ENCODE data around the gene C1orf52. TPM values are rescaled to one million over a fixed set of nuclear protein-coding genes. Genes with fewer than 3 reads are reported as not detected.
A peak's percentile ranks its signal among the peaks of the same experiment; 100 is the strongest.

C1orf52 gene
- total RNA-seq, 2 experiments from 2014 or later: 35.6 to 37.4 TPM

GRCh38 chr1:85240643-85241042 is 18.8 kb downstream of the C1orf52 start:
- intact Hi-C loops (cut with micrococcal nuclease; ENCODE audit: unreplicated experiment): no loop called here
- Histone ChIP-seq H3K4me1 (ENCODE audit: insufficient read depth, low read length, poor library complexity, severe bottlenecking) (no peaks in the 10 kb centered on the region), H3K27ac (ENCODE audit: low read depth, low read length, poor library complexity, severe bottlenecking) (no peak overlapping the region), H2AFZ (ENCODE audit: low read length) (peak overlapping the region; percentile 55), H3K4me3 (ENCODE audit: low read depth, low read length, poor library complexity, severe bottlenecking) (no peak overlapping the region), H3K36me3 (ENCODE audit: insufficient read depth, low read length) (no peaks in the 10 kb centered on the region), H3K9me2 (ENCODE audit: insufficient read depth, low read length) (no peaks in the 10 kb centered on the region), H3K9me3 (ENCODE audit: low read length) (no peaks in the 10 kb centered on the region), H4K20me1 (ENCODE audit: insufficient read depth, low read length) (no peaks in the 10 kb centered on the region), H3K4me2 (ENCODE audit: low read length) (no peak overlapping the region), H3K79me2 (ENCODE audit: insufficient read depth, low read depth, low read length) (no peaks in the 10 kb centered on the region)
- TF ChIP-seq CTCF (conservative IDR thresholded peaks at IDR 0.05; ENCODE audit: low read length) (no peak), EZH2phosphoT487 (IDR thresholded peaks at IDR 0.05; ENCODE audit: borderline replicate concordance, low read depth, low read length) (no peak)
- ChIA-PET POLR2A (no interaction called here), CTCF (ENCODE audit: unreplicated experiment) (interaction anchor here (1.2 kb wide), 1 partner anchor 19 kb away, joined by 3 read pairs; the partner anchor contains the start of gene C1orf52)
- no peak for DNase-seq (ENCODE audit: low spot score)
- BruUV-seq (replicated peaks): no TSS peak

DNA sequence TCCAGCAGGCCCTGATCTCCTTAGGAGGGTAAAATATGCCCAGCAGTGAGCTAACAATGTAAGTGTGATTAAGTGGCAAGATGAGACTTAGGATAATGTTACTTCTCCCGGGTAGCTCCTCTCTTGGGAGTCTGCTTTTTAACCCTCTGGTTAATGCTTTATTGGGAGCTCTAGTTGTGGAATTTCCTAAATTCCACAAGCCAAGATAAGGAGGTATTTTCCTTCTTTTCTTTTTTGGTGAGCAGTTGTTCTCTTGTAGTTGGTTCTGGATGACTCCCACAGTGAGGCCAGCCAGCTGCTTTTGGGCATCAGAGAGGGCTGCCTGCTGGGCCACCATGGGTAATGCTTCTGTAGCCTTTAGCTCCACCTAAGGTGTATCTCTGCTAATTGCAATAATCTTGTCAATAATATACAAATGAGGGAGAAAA is 19.3 kb downstream of the C1orf52 start:
- DNase-seq (ENCODE audit: low spot score): peak; percentile 9
- POLR2A ChIA-PET: interaction anchor here (1.1 kb wide), 1 partner anchor 312 kb away, joined by 3 read pairs; no protein-coding TSS in a partner anchor
- intact Hi-C loops (cut with micrococcal nuclease; ENCODE audit: unreplicated experiment): no loop called here

More for the DNA sequence above, 19.3 kb downstream of the C1orf52 start:
- no peaks in the 10 kb centered on the region for H3K79me2 ChIP-seq (ENCODE audit: insufficient read depth, low read depth, low read length)
- H3K9me2 ChIP-seq (ENCODE audit: insufficient read depth, low read length): no peaks in the 10 kb centered on the region
- H3K36me3 ChIP-seq (ENCODE audit: insufficient read depth, low read length): no peaks in the 10 kb centered on the region
- BruUV-seq (replicated peaks): no TSS peak
- CTCF ChIA-PET (ENCODE audit: unreplicated experiment): interaction anchor here (1.2 kb wide), 1 partner anchor 20 kb away, joined by 3 read pairs; the partner anchor contains the start of gene C1orf52
- TF ChIP-seq CTCF (conservative IDR thresholded peaks at IDR 0.05; ENCODE audit: low read length) (peak; percentile 51), EZH2phosphoT487 (IDR thresholded peaks at IDR 0.05; ENCODE audit: borderline replicate concordance, low read depth, low read length) (no peak)
- H4K20me1 ChIP-seq (ENCODE audit: insufficient read depth, low read length): no peaks in the 10 kb centered on the region
- H3K27ac ChIP-seq (ENCODE audit: low read depth, low read length, poor library complexity, severe bottlenecking): no peak overlapping the region
- no peak overlapping the region for H3K4me2 ChIP-seq (ENCODE audit: low read length)
- no peak overlapping the region for H3K4me3 ChIP-seq (ENCODE audit: low read depth, low read length, poor library complexity, severe bottlenecking)
- H3K9me3 ChIP-seq (ENCODE audit: low read length): no peaks in the 10 kb centered on the region
- H2AFZ ChIP-seq (ENCODE audit: low read length): peak overlapping the region; percentile 55; the same call in 1 of the 2 replicates
- no peaks in the 10 kb centered on the region for H3K4me1 ChIP-seq (ENCODE audit: insufficient read depth, low read length, poor library complexity, severe bottlenecking)
